ENCODE data around the gene SESN3. TPM values are rescaled to one million over a fixed set of nuclear protein-coding genes. Genes with fewer than 3 reads are reported as not detected.

The SESN3 gene
- total and polyA plus RNA-seq, 7 experiments from 2014 or later, result 4.2 to 262 (median 89.8) TPM

DNA sequence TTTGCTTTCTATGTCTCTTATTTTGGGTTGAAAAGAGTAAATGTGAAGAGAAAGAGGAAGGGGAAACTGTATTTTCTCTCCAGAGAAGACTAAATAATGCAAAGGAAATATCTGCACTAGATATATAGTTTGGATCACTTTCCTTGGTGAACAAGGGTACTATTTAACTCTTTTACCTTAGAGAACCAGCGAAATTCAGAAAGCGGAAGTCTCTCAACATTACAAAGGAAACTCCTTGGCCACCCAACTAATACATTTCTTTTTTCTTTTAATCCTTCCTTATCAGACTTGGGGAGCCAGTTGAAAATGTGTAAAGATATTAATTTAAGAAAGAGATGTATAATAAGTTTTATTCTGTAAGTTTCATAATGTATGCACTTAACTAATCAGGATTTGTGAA lies 64.2 kb downstream of the SESN3 start:
- Histone ChIP-seq H3K27me3 (ENCODE audit: control insufficient read depth in 2 of 2, insufficient read depth in 2 of 2, low read length in 2 of 2) (no peaks in the 10 kb centered on the region), H3K4me3 (ENCODE audit: low read length) (no peak overlapping the region), H3K36me3 (ENCODE audit: control insufficient read depth in 2 of 3, insufficient read depth in 3 of 3, low read length in 3 of 3) (peaks cover 0 to 5% (median 0%) of the 10 kb centered on the region in 3 experiments), H3K4me1 (ENCODE audit: control insufficient read depth in 2 of 2, insufficient read depth in 2 of 2, low read length in 2 of 2) (no peaks in the 10 kb centered on the region), H3K27ac (ENCODE audit: low read depth, low read length) (no peak overlapping the region), H3K9me3 (ENCODE audit: control insufficient read depth in 2 of 3, low read length in 3 of 3) (no peaks in the 10 kb centered on the region)
- no peaks in the 10 kb centered on the region for H3K27me3 Mint-ChIP-seq
- ChIA-PET POLR2A (interaction anchor here (0.6 kb wide), 1 partner anchor 602 kb away, joined by 4 read pairs; no protein-coding TSS in a partner anchor), CTCF (interaction anchor here (0.7 to 1.2 kb wide), 2 partner anchors 585 to 1385 kb away, joined by 3 to 4 read pairs; no protein-coding TSS in a partner anchor)
- DNase-seq, result no peak
- peaks cover 5 to 27% (median 21%) of the 10 kb centered on the region in 7 donors for H3K4me1 Mint-ChIP-seq
- peak overlapping the region in 4 of 9 donors; percentile 8 to 63 (median 40) for H3K27ac Mint-ChIP-seq
- no peak overlapping the region for H3K4me3 Mint-ChIP-seq
- peaks cover 0 to 21% (median 5%) of the 10 kb centered on the region in 5 donors for H3K36me3 Mint-ChIP-seq
- no peak for ATAC-seq
- intact Hi-C loops (cut with micrococcal nuclease), result no loop called here
- no peaks in the 10 kb centered on the region for H3K9me3 Mint-ChIP-seq

DNA sequence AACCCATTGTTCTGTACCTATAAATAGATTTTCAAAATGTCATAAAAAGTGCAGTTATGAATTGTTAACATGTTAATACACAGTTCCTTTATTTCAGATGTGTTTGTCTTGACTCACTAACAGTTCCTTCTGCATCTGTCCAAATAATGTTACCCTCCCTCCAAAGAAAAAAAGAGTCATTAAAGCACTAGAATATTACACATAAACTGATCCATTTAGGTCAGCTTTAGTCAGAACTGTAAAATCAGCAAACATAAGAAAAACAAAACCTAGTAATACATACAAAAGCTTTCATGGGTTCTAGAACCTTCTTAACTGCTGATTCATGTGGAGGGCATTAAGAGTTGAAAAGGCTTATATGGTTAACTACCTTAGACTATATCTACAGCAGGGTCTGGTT lies 65.4 kb downstream of the SESN3 start:
- H3K4me1 ChIP-seq (ENCODE audit: control insufficient read depth in 2 of 2, insufficient read depth in 2 of 2, low read length in 2 of 2), result no peaks in the 10 kb centered on the region
- H3K4me3 ChIP-seq (ENCODE audit: low read length), result no peak overlapping the region
- H3K4me1 Mint-ChIP-seq, result peaks cover 5 to 27% (median 21%) of the 10 kb centered on the region in 7 donors
- no peak overlapping the region for H3K27ac ChIP-seq (ENCODE audit: low read depth, low read length)
- ChIA-PET POLR2A (interaction anchor here (0.8 to 2.6 kb wide), 2 partner anchors 11 to 66 kb away, joined by 3 to 14 read pairs; no protein-coding TSS in a partner anchor), CTCF (interaction anchor here (0.7 to 2.0 kb wide), 4 partner anchors 11 to 586 kb away, joined by 4 to 8 read pairs (median 5); no protein-coding TSS in a partner anchor)
- H3K9me3 Mint-ChIP-seq, result no peaks in the 10 kb centered on the region
- DNase-seq (no peak), ATAC-seq (no peak)
- H3K27ac Mint-ChIP-seq, result peak overlapping the region in 1 of 9 donors; percentile 1
- peaks cover 0 to 3% (median 0%) of the 10 kb centered on the region in 3 experiments for H3K36me3 ChIP-seq (ENCODE audit: control insufficient read depth in 2 of 3, insufficient read depth in 3 of 3, low read length in 3 of 3)
- intact Hi-C loops (cut with micrococcal nuclease), result no loop called here
- H3K36me3 Mint-ChIP-seq, result peaks cover 0 to 24% (median 5%) of the 10 kb centered on the region in 5 donors
- no peaks in the 10 kb centered on the region for H3K9me3 ChIP-seq (ENCODE audit: control insufficient read depth in 2 of 3, low read length in 3 of 3)
- H3K27me3 ChIP-seq (ENCODE audit: control insufficient read depth in 2 of 2, insufficient read depth in 2 of 2, low read length in 2 of 2), result no peaks in the 10 kb centered on the region
- no peak overlapping the region for H3K4me3 Mint-ChIP-seq
- H3K27me3 Mint-ChIP-seq, result no peaks in the 10 kb centered on the region

DNA sequence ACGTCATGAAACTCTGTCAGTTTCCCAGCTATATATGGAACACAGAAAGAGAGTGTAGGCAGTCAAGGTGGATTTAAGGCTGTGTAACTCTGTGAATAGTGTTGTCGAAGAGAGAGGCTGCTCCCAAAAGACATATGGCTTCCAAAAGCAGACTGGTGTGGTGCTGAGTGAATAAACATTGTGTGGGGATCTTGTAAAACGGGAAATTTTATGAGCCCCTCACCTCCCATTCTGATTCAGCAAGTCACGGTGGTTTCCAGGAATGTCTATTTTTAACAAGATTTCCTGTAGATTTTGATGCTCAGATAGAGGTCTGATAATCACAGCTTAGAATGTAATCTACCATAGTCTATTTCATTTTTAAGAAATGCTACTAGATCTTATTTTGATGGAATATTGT lies 67.9 kb downstream of the SESN3 start:
- Histone ChIP-seq H3K4me3 (ENCODE audit: low read length) (no peak overlapping the region), H3K4me1 (ENCODE audit: control insufficient read depth in 2 of 2, insufficient read depth in 2 of 2, low read length in 2 of 2) (peaks cover 2% of the 10 kb centered on the region in 2 donors), H3K36me3 (ENCODE audit: control insufficient read depth in 2 of 3, insufficient read depth in 3 of 3, low read length in 3 of 3) (no peaks in the 10 kb centered on the region), H3K9me3 (ENCODE audit: control insufficient read depth in 2 of 3, low read length in 3 of 3) (no peaks in the 10 kb centered on the region), H3K27me3 (ENCODE audit: control insufficient read depth in 2 of 2, insufficient read depth in 2 of 2, low read length in 2 of 2) (no peaks in the 10 kb centered on the region), H3K27ac (ENCODE audit: low read depth, low read length) (no peak overlapping the region)
- Mint-ChIP-seq H3K9me3 (peaks cover 0 to 3% (median 0%) of the 10 kb centered on the region in 11 donors), H3K36me3 (peaks cover 0 to 26% (median 5%) of the 10 kb centered on the region in 5 donors), H3K27me3 (no peaks in the 10 kb centered on the region), H3K4me1 (peaks cover 8 to 38% (median 25%) of the 10 kb centered on the region in 7 donors), H3K4me3 (peak overlapping the region in 1 of 10 donors; percentile 3), H3K27ac (peak overlapping the region in 7 of 9 donors; percentile 13 to 85 (median 57))
- ATAC-seq (no peak), DNase-seq (no peak)
- POLR2A ChIA-PET, result interaction anchor here (1.0 to 2.6 kb wide), 2 partner anchors 9 to 35 kb away, joined by 3 to 14 read pairs; no protein-coding TSS in a partner anchor
- CTCF ChIA-PET, result interaction anchor here (1.1 to 2.0 kb wide), 3 partner anchors 11 to 601 kb away, joined by 3 to 9 read pairs (median 5); no protein-coding TSS in a partner anchor
- intact Hi-C loops (cut with micrococcal nuclease), result loop anchor here in 1 of 2 donors (1.0 kb wide), 1 partner anchor 9 kb away; no protein-coding TSS in a partner anchor

DNA sequence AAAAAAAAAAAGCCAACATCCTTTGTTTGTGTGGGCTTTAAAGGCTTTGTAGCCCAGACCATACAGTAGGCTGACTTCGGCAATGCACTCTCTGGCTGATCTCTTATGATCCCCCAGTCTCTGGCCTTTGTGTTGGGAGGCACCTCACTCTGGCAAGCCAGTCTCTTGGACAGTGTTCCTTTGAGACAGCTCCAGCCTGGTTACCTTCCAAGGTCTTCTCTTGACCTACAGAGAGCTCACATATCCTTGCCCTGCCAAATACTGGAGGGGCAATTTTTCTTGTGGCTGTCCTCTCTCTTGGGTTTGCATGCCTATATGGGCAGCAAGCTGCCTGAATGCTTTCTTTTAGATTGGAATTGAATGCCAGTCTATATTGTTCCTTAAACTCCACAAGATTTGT lies 69.8 kb downstream of the SESN3 start:
- H3K4me1 Mint-ChIP-seq, result peaks cover 15 to 50% (median 39%) of the 10 kb centered on the region in 7 donors
- intact Hi-C loops (cut with micrococcal nuclease), result no loop called here
- H3K27ac ChIP-seq (ENCODE audit: low read depth, low read length), result no peak overlapping the region
- peak overlapping the region in 1 of 10 donors; percentile 14 for H3K4me3 Mint-ChIP-seq
- DNase-seq (no peak), ATAC-seq (no peak)
- H3K27me3 ChIP-seq (ENCODE audit: control insufficient read depth in 2 of 2, insufficient read depth in 2 of 2, low read length in 2 of 2), result no peaks in the 10 kb centered on the region
- H3K9me3 ChIP-seq (ENCODE audit: control insufficient read depth in 2 of 3, low read length in 3 of 3), result no peaks in the 10 kb centered on the region
- ChIA-PET POLR2A (interaction anchor here (0.6 to 1.3 kb wide), 3 partner anchors 101 to 604 kb away, joined by 4 to 6 read pairs (median 4); no protein-coding TSS in a partner anchor), CTCF (interaction anchor here (0.6 to 12.0 kb wide), 3 partner anchors 217 to 602 kb away, joined by 3 to 232 read pairs (median 7); no protein-coding TSS in a partner anchor)
- no peaks in the 10 kb centered on the region for H3K27me3 Mint-ChIP-seq
- peak overlapping the region in 5 of 9 donors; percentile 1 to 75 (median 50) for H3K27ac Mint-ChIP-seq
- no peaks in the 10 kb centered on the region for H3K36me3 ChIP-seq (ENCODE audit: control insufficient read depth in 2 of 3, insufficient read depth in 3 of 3, low read length in 3 of 3)
- peaks cover 0 to 27% (median 5%) of the 10 kb centered on the region in 5 donors for H3K36me3 Mint-ChIP-seq
- H3K9me3 Mint-ChIP-seq, result peaks cover 0 to 5% (median 0%) of the 10 kb centered on the region in 11 donors
- no peak overlapping the region for H3K4me3 ChIP-seq (ENCODE audit: low read length)
- H3K4me1 ChIP-seq (ENCODE audit: control insufficient read depth in 2 of 2, insufficient read depth in 2 of 2, low read length in 2 of 2), result peaks cover 4 to 7% of the 10 kb centered on the region in 2 donors

DNA sequence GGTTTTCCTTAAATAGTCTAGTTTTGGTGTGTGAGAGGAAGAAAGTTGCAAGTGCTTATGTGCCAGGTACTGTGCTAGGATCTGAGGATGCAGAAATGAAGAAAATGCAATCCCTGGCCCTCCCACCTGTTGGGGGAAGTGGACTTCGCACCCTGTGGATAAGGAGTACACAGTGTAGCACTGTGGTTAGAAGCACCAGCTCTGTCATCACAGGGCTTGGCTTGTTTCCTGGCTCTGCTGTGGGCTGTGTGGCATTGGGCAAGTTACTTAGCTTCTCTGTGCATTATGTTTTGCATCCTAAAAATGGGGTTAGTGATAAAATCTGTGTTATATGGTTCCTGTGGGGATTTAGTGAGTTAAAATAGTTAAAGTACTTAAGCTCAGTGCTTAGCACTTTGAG lies 73.2 kb downstream of the SESN3 start:
- intact Hi-C loops (cut with micrococcal nuclease), result loop anchor here in 1 of 2 donors (5.0 kb wide), 1 partner anchor 139 kb away; no protein-coding TSS in a partner anchor
- Histone ChIP-seq H3K9me3 (ENCODE audit: control insufficient read depth in 2 of 3, low read length in 3 of 3) (no peaks in the 10 kb centered on the region), H3K4me1 (ENCODE audit: control insufficient read depth in 2 of 2, insufficient read depth in 2 of 2, low read length in 2 of 2) (peaks cover 16 to 18% of the 10 kb centered on the region in 2 donors), H3K27ac (ENCODE audit: low read depth, low read length) (no peak overlapping the region), H3K4me3 (ENCODE audit: low read length) (no peak overlapping the region), H3K36me3 (ENCODE audit: control insufficient read depth in 2 of 3, insufficient read depth in 3 of 3, low read length in 3 of 3) (no peaks in the 10 kb centered on the region), H3K27me3 (ENCODE audit: control insufficient read depth in 2 of 2, insufficient read depth in 2 of 2, low read length in 2 of 2) (no peaks in the 10 kb centered on the region)
- H3K4me3 Mint-ChIP-seq, result peak overlapping the region in 3 of 10 donors; percentile 2 to 42 (median 30)
- CTCF ChIA-PET, result interaction anchor here (0.8 to 12.0 kb wide), 4 partner anchors 10 to 606 kb away, joined by 3 to 232 read pairs (median 99); partner anchors contain the start of gene SESN3
- peaks cover 0 to 14% (median 5%) of the 10 kb centered on the region in 5 donors for H3K36me3 Mint-ChIP-seq
- POLR2A ChIA-PET, result interaction anchor here (1.0 to 10.2 kb wide), 4 partner anchors 72 to 604 kb away, joined by 4 to 127 read pairs (median 8); partner anchors contain the start of gene SESN3
- peaks cover 0 to 5% (median 0%) of the 10 kb centered on the region in 11 donors for H3K9me3 Mint-ChIP-seq
- H3K4me1 Mint-ChIP-seq, result peaks cover 23 to 53% (median 44%) of the 10 kb centered on the region in 7 donors
- no peaks in the 10 kb centered on the region for H3K27me3 Mint-ChIP-seq
- ATAC-seq (peak; percentile 24), DNase-seq (no peak)
- peak overlapping the region in 7 of 9 donors; percentile 14 to 84 (median 60) for H3K27ac Mint-ChIP-seq

DNA sequence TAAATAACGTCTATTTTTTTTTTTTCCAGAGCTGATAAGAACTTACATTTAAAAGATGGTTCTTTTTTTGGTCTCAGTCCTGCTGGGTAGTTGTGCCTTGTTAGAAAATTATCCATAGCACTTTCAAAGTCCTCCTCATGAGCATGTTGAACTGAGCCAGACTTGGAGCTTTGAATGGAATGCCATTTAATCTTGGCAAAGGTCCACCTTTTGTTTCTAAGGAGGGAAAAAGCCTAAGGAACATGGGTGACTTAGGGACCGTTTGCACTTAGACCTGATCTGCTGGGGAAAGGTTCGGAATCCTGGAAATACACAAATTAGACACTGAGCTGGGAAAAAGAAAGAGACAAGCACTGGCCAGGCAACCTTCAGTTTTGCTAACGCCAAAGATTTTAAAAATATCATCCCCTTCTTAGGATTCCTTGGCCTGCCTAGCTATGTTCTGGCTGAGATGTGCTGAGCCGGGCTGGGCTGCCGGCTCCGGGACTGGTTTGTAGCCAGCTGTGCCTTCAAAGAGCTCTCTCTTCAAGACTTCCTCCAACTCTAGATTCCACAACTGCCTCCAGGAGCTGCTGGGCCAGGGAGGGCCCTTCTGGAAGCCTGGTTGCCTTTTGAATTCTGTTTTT lies 74.0 kb downstream of the SESN3 start:
- Mint-ChIP-seq H3K4me3 (peak overlapping the region in 1 of 10 donors; percentile 42), H3K36me3 (peaks cover 0 to 10% (median 5%) of the 10 kb centered on the region in 5 donors), H3K9me3 (peaks cover 0 to 5% (median 0%) of the 10 kb centered on the region in 11 donors), H3K27me3 (no peaks in the 10 kb centered on the region), H3K4me1 (peaks cover 26 to 55% (median 48%) of the 10 kb centered on the region in 7 donors), H3K27ac (peak overlapping the region in 7 of 9 donors; percentile 10 to 84 (median 44))
- Histone ChIP-seq H3K4me1 (ENCODE audit: control insufficient read depth in 2 of 2, insufficient read depth in 2 of 2, low read length in 2 of 2) (peaks cover 17 to 24% of the 10 kb centered on the region in 2 donors), H3K9me3 (ENCODE audit: control insufficient read depth in 2 of 3, low read length in 3 of 3) (no peaks in the 10 kb centered on the region), H3K36me3 (ENCODE audit: control insufficient read depth in 2 of 3, insufficient read depth in 3 of 3, low read length in 3 of 3) (no peaks in the 10 kb centered on the region), H3K27ac (ENCODE audit: low read depth, low read length) (no peak overlapping the region), H3K27me3 (ENCODE audit: control insufficient read depth in 2 of 2, insufficient read depth in 2 of 2, low read length in 2 of 2) (no peaks in the 10 kb centered on the region), H3K4me3 (ENCODE audit: low read length) (no peak overlapping the region)
- intact Hi-C loops (cut with micrococcal nuclease), result loop anchor here in 1 of 2 donors (5.0 kb wide), 1 partner anchor 140 kb away; no protein-coding TSS in a partner anchor
- no peak for ATAC-seq
- CTCF ChIA-PET, result interaction anchor here (0.7 to 12.0 kb wide), 6 partner anchors 9 to 1187 kb away, joined by 3 to 232 read pairs (median 4); no protein-coding TSS in a partner anchor
- POLR2A ChIA-PET, result interaction anchor here (0.6 to 10.2 kb wide), 5 partner anchors 46 to 605 kb away, joined by 3 to 127 read pairs (median 4); partner anchors contain the start of gene SESN3
- no peak for DNase-seq

Data from naive thymus-derived CD4-positive, alpha-beta T cell (primary cell).